Liver (tissue), 9 donors: ENCODE results near the gene MPC1. TPM values are rescaled to one million over a fixed set of nuclear protein-coding genes. Genes with fewer than 3 reads are reported as not detected.

Source experiments
- DNase-seq: peaks from one replicate; pipeline ENCODE4 v3.0.0-alpha.2; 2017; ENCODE audit warnings: low spot score
- H3K27ac ChIP-seq, 2 donors: one replicate each; pipeline ENCODE4 v1.7.0; 2013; ENCODE audit warnings: inconsistent platforms in 2 of 2, low read length in 2 of 2, control low read depth in 1 of 2, low read depth in 1 of 2, mild to moderate bottlenecking in 1 of 2
- H3K27me3 ChIP-seq, 4 donors: one replicate each; pipeline versions ENCODE4 v1.6.1 to v1.7.0; 2013; ENCODE audit warnings: low read length in 3 of 4, inconsistent platforms in 1 of 4, mild to moderate bottlenecking in 1 of 4, moderate library complexity in 1 of 4; ENCODE audit not compliant: control insufficient read depth in 4 of 4, insufficient read depth in 4 of 4
- H3K36me3 ChIP-seq, 4 donors: one replicate each; pipeline versions ENCODE4 v1.6.1 to v1.7.0; 2013; ENCODE audit warnings: low read length in 3 of 4, mild to moderate bottlenecking in 3 of 4, low read depth in 1 of 4, moderate library complexity in 1 of 4; ENCODE audit not compliant: control insufficient read depth in 4 of 4, insufficient read depth in 3 of 4
- H3K4me1 ChIP-seq, 4 donors: one replicate each; pipeline versions ENCODE4 v1.6.1 to v1.7.0; 2013; ENCODE audit warnings: low read length in 3 of 4, mild to moderate bottlenecking in 3 of 4, moderate library complexity in 1 of 4; ENCODE audit not compliant: control insufficient read depth in 4 of 4, insufficient read depth in 4 of 4
- H3K4me3 ChIP-seq, 3 donors: one replicate each; pipeline versions ENCODE4 v1.6.1 to v1.7.0; 2013; ENCODE audit warnings: low read length in 3 of 3, control low read depth in 1 of 3, low read depth in 1 of 3, mild to moderate bottlenecking in 1 of 3
- H3K9ac ChIP-seq, 2 donors: one replicate each; pipeline ENCODE4 v1.7.0; 2013; ENCODE audit warnings: low read length in 2 of 2, mild to moderate bottlenecking in 2 of 2, moderate library complexity in 2 of 2, control low read depth in 1 of 2, low read depth in 1 of 2
- H3K9me3 ChIP-seq, 4 donors: one replicate each; pipeline versions ENCODE4 v1.6.1 to v1.7.0; 2013; ENCODE audit warnings: low read length in 3 of 4; ENCODE audit not compliant: control insufficient read depth in 4 of 4
- ATF3 ChIP-seq: IDR thresholded peaks from 2 replicates; pipeline ENCODE4 v1.6.1; 2016; ENCODE audit warnings: antibody characterized with exemption
- CTCF ChIP-seq: fragments of 150-350 bp; IDR thresholded peaks from 2 replicates; pipeline ENCODE4 v1.5.1; 2017; ENCODE audit warnings: improper control_type of control experiment, low read depth, low read length; ENCODE audit not compliant: missing input control
- EGR1 ChIP-seq, 2 donors: IDR thresholded peaks; 2 replicates each; pipeline ENCODE4 v1.6.1; 2016 to 2018; ENCODE audit warnings: antibody characterized with exemption in 2 of 2, low read depth in 2 of 2
- FOXA1 ChIP-seq: IDR thresholded peaks from 2 replicates; pipeline ENCODE4 v1.6.1; 2016; ENCODE audit warnings: antibody characterized with exemption
- FOXA2 ChIP-seq: IDR thresholded peaks from 2 replicates; pipeline ENCODE4 v1.6.1; 2016; ENCODE audit warnings: antibody characterized with exemption
- GABPA ChIP-seq, 2 donors: IDR thresholded peaks in 1 of 2; conservative IDR thresholded peaks in 1 of 2; 2 replicates each; pipeline ENCODE4 v1.6.1; 2016; ENCODE audit warnings: antibody characterized with exemption in 2 of 2, mild to moderate bottlenecking in 1 of 2, moderate library complexity in 1 of 2
- HNF4A ChIP-seq, 2 donors: conservative IDR thresholded peaks; 2 replicates each; pipeline ENCODE4 v1.6.1; 2016; ENCODE audit warnings: antibody characterized with exemption in 2 of 2, mild to moderate bottlenecking in 2 of 2
- HNF4G ChIP-seq: IDR thresholded peaks from 2 replicates; pipeline ENCODE4 v1.6.1; 2016; ENCODE audit warnings: antibody characterized with exemption
- JUND ChIP-seq, 2 donors: IDR thresholded peaks; 2 replicates each; pipeline ENCODE4 v1.6.1; 2016; ENCODE audit warnings: antibody characterized with exemption in 2 of 2
- MAX ChIP-seq: IDR thresholded peaks from 2 replicates; pipeline ENCODE4 v1.6.1; 2016; ENCODE audit warnings: antibody characterized with exemption
- NR2F2 ChIP-seq: IDR thresholded peaks from 2 replicates; pipeline ENCODE4 v1.6.1; 2016; ENCODE audit warnings: antibody characterized with exemption
- RAD21 ChIP-seq, 2 donors: IDR thresholded peaks; 2 replicates each; pipeline ENCODE4 v1.6.1; 2016; ENCODE audit warnings: antibody characterized with exemption in 2 of 2, mild to moderate bottlenecking in 2 of 2
- REST ChIP-seq: IDR thresholded peaks from 2 replicates; pipeline ENCODE4 v1.6.1; 2016; ENCODE audit warnings: antibody characterized with exemption, mild to moderate bottlenecking
- RXRA ChIP-seq, 2 donors: IDR thresholded peaks; 2 replicates each; pipeline ENCODE4 v1.6.1; 2017 to 2018; ENCODE audit warnings: antibody characterized with exemption in 2 of 2, mild to moderate bottlenecking in 1 of 2
- SP1 ChIP-seq: IDR thresholded peaks from 2 replicates; pipeline ENCODE4 v1.6.1; 2018; ENCODE audit warnings: antibody characterized with exemption, mild to moderate bottlenecking
- TAF1 ChIP-seq: conservative IDR thresholded peaks from 2 replicates; pipeline ENCODE4 v1.6.1; 2016; ENCODE audit warnings: antibody characterized with exemption, mild to moderate bottlenecking
- YY1 ChIP-seq: IDR thresholded peaks from 2 replicates; pipeline ENCODE4 v1.6.1; 2016; ENCODE audit warnings: antibody characterized with exemption, mild to moderate bottlenecking
- ZBTB33 ChIP-seq: IDR thresholded peaks from 2 replicates; pipeline ENCODE4 v1.6.1; 2016; ENCODE audit warnings: antibody characterized with exemption
- WGBS: extraction: QIAGEN DNeasy Blood & Tissue Kit; methylation state at CpG from one replicate; pipeline ENCODE4 v1.1.7; 2013; 5-methylcytosine and 5-hydroxymethylcytosine counted together
- polyA plus RNA-seq, 2 donors: library from polyadenylated mRNA; stranded (reverse) in 1 of 2; unstranded in 1 of 2; fragments of 200-250 nt in 1 of 2; fragments of >200 nt in 1 of 2; fragmentation: Nextera tagmentation in 1 of 2; extraction: Ambion mirVana in 1 of 2; gene quantifications; one replicate each; pipeline versions ENCODE4 v1.2.1 to v1.2.3, GENCODE V29; 2013 to 2015
- total RNA-seq, 2 donors: library from RNA; depleted of rRNA; stranded (reverse); fragments of >200 nt; gene quantifications; one replicate each; pipeline ENCODE4 v1.2.3, GENCODE V29; 2014
- donor health status: healthy.
- donor health status: healthy.
- donor health status: healthy.
- donor health status: healthy.
- donor health status: healthy.

MPC1 gene
- total and polyA plus RNA-seq, 4 donors, result 79.7 to 478 (median 237) TPM

- H3K27me3 ChIP-seq, result no peaks in the 10 kb centered on the region
- peaks cover 4 to 21% (median 17%) of the 10 kb centered on the region in 4 donors for H3K36me3 ChIP-seq
- 20% methylated on average over 3 of the region's 3 CpGs for WGBS
- peak overlapping the region; percentile 87 to 91 for H3K27ac ChIP-seq
- TF ChIP-seq FOXA1, result peak; percentile 85
- TF ChIP-seq RAD21 (IDR thresholded peaks at IDR 0.05), result peak; percentile 61 to 64
- peak; percentile 94 for TF ChIP-seq ZBTB33
- peak; percentile 94 to 98 for TF ChIP-seq RXRA (IDR thresholded peaks at IDR 0.05)
- TF ChIP-seq REST, result peak; percentile 73
- peak; percentile 46 to 86 for TF ChIP-seq EGR1 (IDR thresholded peaks at IDR 0.05; ENCODE audit: low read depth in 2 of 2)
- peak; percentile 93 for TF ChIP-seq MAX
- TF ChIP-seq NR2F2, result peak; percentile 84
- TF ChIP-seq FOXA2, result peak; percentile 92
- TF ChIP-seq GABPA (IDR thresholded peaks at IDR 0.05 in 1 of 2, conservative IDR thresholded peaks at IDR 0.05 in 1 of 2), result peak; percentile 36 to 79
- TF ChIP-seq HNF4G, result peak; percentile 75
- peak; percentile 86 for TF ChIP-seq YY1
- TF ChIP-seq HNF4A (conservative IDR thresholded peaks at IDR 0.05), result peak; percentile 86 to 93
- TF ChIP-seq SP1, result peak; percentile 90
- TF ChIP-seq JUND (IDR thresholded peaks at IDR 0.05), result peak; percentile 75 to 90
- TF ChIP-seq TAF1, result peak; percentile 31
- TF ChIP-seq ATF3, result peak; percentile 85
- no peak for TF ChIP-seq CTCF
- no peaks in the 10 kb centered on the region for H3K9me3 ChIP-seq
- no peak overlapping the region for H3K4me3 ChIP-seq
- H3K9ac ChIP-seq, result no peak overlapping the region
- peaks cover 9 to 27% (median 17%) of the 10 kb centered on the region in 4 donors for H3K4me1 ChIP-seq
- DNase-seq, result peak; percentile 45
These were observed 21.7 kb downstream of the MPC1 start for GRCh38 chr6:166361077-166361429.
